Fibroblast of the aortic adventitia (primary cell): Measurements from ENCODE around the gene ELMOD3. TPM values are rescaled to one million over a fixed set of nuclear protein-coding genes. Genes with fewer than 3 reads are reported as not detected.
"Not testable (repeated sequence)": the region's sequence is repeated elsewhere in the genome, so short reads cannot be mapped to it uniquely, and the experiment has no call there.

ENCODE experiments used
- DNase-seq: peaks from one replicate; pipeline ENCODE4 v3.0.0-alpha.2; 2010; ENCODE audit warnings: low read depth
- H3K4me3 ChIP-seq: 2 replicates; pipeline ENCODE4 v1.5.1; 2011; ENCODE audit warnings: low read depth, mild to moderate bottlenecking, control low read depth, low read length, moderate library complexity
- CTCF ChIP-seq: IDR thresholded peaks from 2 replicates; pipeline ENCODE4 v1.5.1; 2011; ENCODE audit warnings: mild to moderate bottlenecking, low read length, control low read depth, inconsistent platforms; ENCODE audit not compliant: insufficient read depth
- total RNA-seq: library from RNA; depleted of rRNA; stranded (reverse); fragments of >200 nt; gene quantifications from 2 replicates; pipeline ENCODE4 v1.2.3, GENCODE V29; 2012; ENCODE audit warnings: low replicate concordance

The ELMOD3 gene
- total RNA-seq, 1 donor, result 19.3 TPM

GRCh38 chr2:85344356-85344954, 10.1 kb upstream of the ELMOD3 start:
- no peak overlapping the region for H3K4me3 ChIP-seq
- no peak for TF ChIP-seq CTCF
- DNase-seq, result no peak

GRCh38 chr2:85347599-85347998, 7.0 kb upstream of the ELMOD3 start:
- no peak overlapping the region for H3K4me3 ChIP-seq
- no peak for DNase-seq
- TF ChIP-seq CTCF, result no peak

- H3K4me3 ChIP-seq, result peak overlapping the region; percentile 85
- peak; percentile 60 for DNase-seq
- no peak for TF ChIP-seq CTCF
Measured at GRCh38 chr2:85353876-85354285, 688 bp upstream of the ELMOD3 start.

DNA sequence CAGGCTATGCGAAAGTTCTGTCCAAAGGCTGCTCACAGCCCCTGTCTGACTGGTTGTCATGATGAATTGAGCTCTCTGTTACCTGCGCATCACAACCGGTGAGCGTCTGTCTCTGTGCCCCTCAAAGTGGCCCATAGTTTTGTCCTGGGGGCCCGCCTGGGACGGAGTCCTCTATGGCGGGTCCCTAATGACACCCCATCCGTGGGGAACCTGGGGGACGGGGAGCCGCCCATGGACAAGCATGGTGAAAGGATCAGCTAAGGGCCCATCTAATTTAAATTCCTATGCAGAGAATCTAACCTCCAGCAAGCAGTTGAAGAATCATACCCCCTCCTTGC, 473 bp downstream of the ELMOD3 start:
- no peak for TF ChIP-seq CTCF

DNA sequence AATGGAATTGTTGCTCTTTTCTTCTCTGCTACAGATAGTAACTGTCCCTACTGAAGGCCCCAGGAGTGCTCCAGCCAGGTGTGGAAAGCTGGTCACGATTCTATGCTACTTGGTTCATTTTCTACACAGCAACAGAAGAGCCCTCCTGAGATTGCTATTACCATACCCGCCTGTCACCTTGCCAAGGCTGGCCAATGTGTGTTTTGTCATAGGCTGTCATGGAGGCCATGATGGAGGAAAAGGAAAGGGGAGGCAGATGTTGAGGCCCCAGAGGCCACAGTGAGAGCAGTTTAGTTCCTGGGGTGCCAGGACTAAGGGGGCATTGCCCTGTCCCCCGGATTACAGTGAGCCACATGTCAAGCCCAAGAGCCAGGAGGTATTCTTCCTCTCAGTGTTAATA, 952 bp downstream of the ELMOD3 start:
- TF ChIP-seq CTCF, result no peak
- peak overlapping the region; percentile 99 for H3K4me3 ChIP-seq
- peak; percentile 19 for DNase-seq

More for the DNA sequence above, 473 bp downstream of the ELMOD3 start:
- no peak for DNase-seq
- peak overlapping the region; percentile 99 for H3K4me3 ChIP-seq

- no peak for DNase-seq
- H3K4me3 ChIP-seq, result no peak overlapping the region
- no peak for TF ChIP-seq CTCF
Measured at GRCh38 chr2:85356186-85356585, 1.6 kb downstream of the ELMOD3 start.

- TF ChIP-seq CTCF, result no peak
- no peak for DNase-seq
Measured at GRCh38 chr2:85357736-85358135, 3.2 kb downstream of the ELMOD3 start.

GRCh38 chr2:85362653-85363387, 8.3 kb downstream of the ELMOD3 start:
- not testable (repeated sequence) for DNase-seq, H3K4me3 ChIP-seq

More at GRCh38 chr2:85357736-85358135, 3.2 kb downstream of the ELMOD3 start:
- no peak overlapping the region for H3K4me3 ChIP-seq
